Hair follicle dermal papilla cell (primary cell): ENCODE results near the gene HS6ST2. TPM values are rescaled to one million over a fixed set of nuclear protein-coding genes. Genes with fewer than 3 reads are reported as not detected.

ENCODE experiments used
- small RNA-seq: library from RNA; depleted of rRNA; stranded (forward); fragments of <200 nt; gene quantifications from one replicate; pipeline ENCODE3, GENCODE V24; 2012
- total RNA-seq: library from RNA; depleted of rRNA; stranded (reverse); fragments of >200 nt; gene quantifications from 2 replicates; pipeline ENCODE4 v1.2.3, GENCODE V29; 2012

HS6ST2 gene
- total RNA-seq: 0.16 TPM in 1 of 2 replicates, not detected in the other

GRCh38 chrX:132958091-132958703 lies at the start of gene HS6ST2:
TSS of gene HS6ST2 (minus strand) at chrX:132958629.

Small RNA genes within 50 kb of the gene (small RNA-seq; reads per million reads assigned to genes)
- gene RNU6-98P: 0.22 reads per million
- gene Z82205.1: not detected

Other genes starting within 250 kb of the HS6ST2 start
- not detected in 2 replicates for gene USP26, start 138.5 kb upstream of the HS6ST2 start, total RNA-seq